Measurements from ENCODE around the gene UBXN7. TPM values are rescaled to one million over a fixed set of nuclear protein-coding genes. Genes with fewer than 3 reads are reported as not detected.

Gene UBXN7
- total RNA-seq, 1 experiment from 2014 or later, result 99.6 TPM

- Mint-ChIP-seq H3K27ac (peak overlapping the region; percentile 89), H3K4me3 (no peak overlapping the region; the same call in 1 of the 2 replicates), H3K27me3 (ENCODE audit: low read depth) (no peaks in the 10 kb centered on the region), H3K36me3 (no peaks in the 10 kb centered on the region), H3K9me3 (no peaks in the 10 kb centered on the region), H3K4me1 (peaks cover 8% of the 10 kb centered on the region)
- CTCF ChIA-PET, result interaction anchor here (0.6 to 0.7 kb wide), 2 partner anchors 130 to 196 kb away, joined by 3 read pairs; no protein-coding TSS in a partner anchor
- POLR2A ChIA-PET, result no interaction called here
- DNase-seq (ENCODE audit: low spot score) (no peak), ATAC-seq (no peak)
- TF ChIP-seq USF2 (CRISPR knock-in tag; IDR thresholded peaks at IDR 0.05) (no peak), USF1 (CRISPR knock-in tag; IDR thresholded peaks at IDR 0.05) (no peak), ZBTB43 (CRISPR knock-in tag; IDR thresholded peaks at IDR 0.05) (no peak), ZNF532 (CRISPR knock-in tag; IDR thresholded peaks at IDR 0.05; ENCODE audit: borderline replicate concordance) (no peak), GTF2I (CRISPR knock-in tag; conservative IDR thresholded peaks at IDR 0.05) (no peak), PRDM15 (CRISPR knock-in tag; IDR thresholded peaks at IDR 0.05) (no peak), ZSCAN18 (CRISPR knock-in tag; IDR thresholded peaks at IDR 0.05) (no peak), AFF4 (CRISPR knock-in tag; IDR thresholded peaks at IDR 0.05; ENCODE audit: borderline replicate concordance) (no peak), ATF6 (CRISPR knock-in tag; IDR thresholded peaks at IDR 0.05) (no peak), ZNF263 (CRISPR knock-in tag; IDR thresholded peaks at IDR 0.05; ENCODE audit: low read depth) (no peak), NFATC4 (CRISPR knock-in tag; IDR thresholded peaks at IDR 0.05) (no peak), ARID4B (CRISPR knock-in tag; IDR thresholded peaks at IDR 0.05; ENCODE audit: borderline replicate concordance) (no peak)
Observed at GRCh38 chr3:196320137-196320536, 112.1 kb downstream of the UBXN7 start.
